Glomerular visceral epithelial cell (primary cell): Measurements from ENCODE around the gene SLC6A3.
A peak's percentile ranks its signal among the peaks of the same experiment; 100 is the strongest.

Experiments
- DNase-seq: peaks from one replicate; pipeline ENCODE4 v3.0.0-alpha.2; 2016; ENCODE audit errors: extremely low spot score

Gene SLC6A3

GRCh38 chr5:1388383-1388967 lies 56.8 kb downstream of the SLC6A3 start:
- no peak for DNase-seq

DNA sequence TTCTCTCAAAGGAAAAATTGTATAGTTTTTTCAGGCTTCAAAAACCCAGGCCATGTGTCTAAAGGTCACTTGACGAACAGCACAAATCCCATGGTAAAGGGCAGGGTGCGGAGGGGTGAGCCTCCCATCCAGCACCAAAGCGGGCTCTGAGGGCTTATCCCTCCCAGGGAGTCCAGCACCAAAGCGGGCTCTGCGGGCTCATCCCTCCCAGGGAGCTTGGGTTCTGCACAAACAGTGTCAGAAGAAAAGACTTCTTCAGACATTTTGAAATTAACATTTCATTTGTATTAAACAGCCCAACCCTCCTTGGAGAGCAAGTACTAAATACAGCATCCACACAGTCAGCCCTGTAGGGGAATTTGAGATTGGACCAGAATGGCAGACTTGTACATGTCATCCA lies 57.4 kb downstream of the SLC6A3 start:
- DNase-seq: no peak

- no peak for DNase-seq
These were observed 58.0 kb downstream of the SLC6A3 start for GRCh38 chr5:1387059-1387755.

- peak; percentile 33 for DNase-seq
These were observed 58.9 kb downstream of the SLC6A3 start for GRCh38 chr5:1386274-1386717.

GRCh38 chr5:1385395-1386273 lies 59.6 kb downstream of the SLC6A3 start:
- peak; percentile 57 for DNase-seq

DNA sequence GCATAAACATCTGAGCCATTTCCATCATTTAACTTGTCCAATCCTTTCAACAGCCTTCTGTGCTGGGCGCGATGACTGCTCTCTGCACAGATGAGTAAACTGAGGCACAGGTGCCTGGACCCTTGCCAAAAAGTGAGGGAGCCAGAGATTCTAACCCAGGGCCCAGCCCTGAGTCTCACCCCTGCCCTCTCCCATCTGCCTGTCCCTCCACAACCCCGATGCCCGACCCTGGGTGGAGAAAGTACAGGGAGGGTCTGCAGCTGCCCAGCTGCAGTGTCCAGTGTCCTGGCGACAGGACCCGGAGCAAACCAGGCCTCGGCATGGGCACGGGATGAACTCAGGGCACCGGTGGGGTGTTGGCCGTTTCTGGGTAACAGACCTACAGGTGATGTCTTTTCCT lies 60.7 kb downstream of the SLC6A3 start:
- no peak for DNase-seq

DNA sequence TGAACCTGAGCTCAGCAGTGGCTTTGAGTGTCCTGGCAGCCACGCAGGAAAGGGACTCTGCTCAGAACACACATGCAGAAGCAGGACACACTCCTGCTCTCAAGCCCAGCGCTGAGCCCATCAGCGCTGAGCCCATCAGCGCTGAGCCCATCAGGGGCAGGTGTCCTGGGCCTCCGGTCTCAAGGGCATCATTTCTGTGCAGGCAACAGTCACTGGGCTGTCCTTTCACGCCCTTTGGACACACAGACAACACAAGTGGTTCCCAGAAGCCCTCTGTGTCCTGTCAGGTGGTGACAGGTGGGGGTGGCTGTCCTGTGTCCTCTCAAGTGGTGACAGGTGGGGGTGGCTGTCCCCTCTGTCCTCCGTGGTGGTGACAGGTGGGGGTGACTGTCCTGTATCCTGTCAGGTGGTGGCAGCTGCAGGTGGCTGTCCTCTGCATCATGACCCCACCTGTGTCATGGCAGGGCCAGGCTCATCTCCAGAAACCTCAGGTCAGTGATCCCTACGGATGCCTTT lies 61.3 kb downstream of the SLC6A3 start:
- DNase-seq: no peak

- DNase-seq: no peak
These were observed 61.9 kb downstream of the SLC6A3 start for GRCh38 chr5:1383344-1383743.

DNA sequence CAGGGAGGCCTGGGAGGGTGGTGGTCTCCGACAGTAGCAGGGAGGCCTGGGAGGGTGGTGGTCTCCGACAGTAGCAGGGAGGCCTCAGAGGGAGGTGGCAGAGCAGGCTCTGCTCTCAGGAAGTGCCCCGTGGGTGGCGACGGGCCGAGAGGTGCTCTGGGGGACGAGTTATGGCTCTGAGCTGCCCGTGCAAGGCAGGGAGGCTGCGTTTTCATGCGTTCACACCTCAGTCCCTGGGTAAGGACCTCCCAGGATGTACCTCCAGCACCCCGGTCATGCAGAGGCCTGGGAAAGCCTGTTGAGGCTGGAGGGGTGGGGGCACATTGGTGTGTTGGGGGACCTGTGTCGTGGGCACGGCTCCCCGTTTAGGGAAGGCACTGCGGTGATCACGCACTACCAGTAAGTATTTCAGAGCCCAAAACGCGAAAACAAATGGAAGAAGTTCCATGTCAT lies 63.0 kb downstream of the SLC6A3 start:
- DNase-seq: no peak

DNA sequence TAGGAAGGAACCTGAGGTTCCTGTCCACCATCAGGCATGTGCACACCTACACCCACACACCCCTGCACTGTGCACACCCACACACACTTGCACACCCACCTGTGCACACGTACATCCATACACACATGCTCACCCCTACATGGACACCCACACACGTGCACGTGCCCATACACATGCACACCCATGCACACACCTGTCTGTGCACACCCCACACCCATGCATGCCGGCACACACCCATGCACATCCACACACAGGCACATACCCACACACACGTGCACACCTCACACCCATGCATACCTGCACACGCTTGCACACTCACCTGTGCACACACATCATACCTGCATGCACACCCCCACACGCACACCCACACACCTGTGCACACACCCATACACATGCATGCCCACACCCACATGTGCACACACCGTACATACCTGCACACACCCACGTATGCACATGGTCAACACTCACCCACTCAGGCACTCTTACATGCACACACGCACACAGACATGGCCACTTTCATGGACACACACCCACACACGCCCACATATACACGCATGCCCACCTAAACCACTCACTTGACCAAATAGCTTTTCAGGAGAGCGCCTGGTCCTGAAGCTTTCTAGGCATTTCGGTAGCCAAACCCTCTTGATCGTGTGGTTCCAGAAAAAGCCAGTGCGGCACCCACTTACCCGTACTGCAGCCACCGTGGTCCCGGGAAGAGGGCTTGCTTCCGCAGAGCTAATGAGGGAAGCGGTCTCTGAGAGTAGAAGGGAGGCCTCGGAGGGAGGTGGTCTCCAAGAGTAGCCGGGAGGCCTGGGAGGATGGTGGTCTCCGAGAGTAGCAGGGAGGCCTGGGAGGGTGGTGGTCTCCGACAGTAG lies 63.6 kb downstream of the SLC6A3 start:
- no peak for DNase-seq

DNA sequence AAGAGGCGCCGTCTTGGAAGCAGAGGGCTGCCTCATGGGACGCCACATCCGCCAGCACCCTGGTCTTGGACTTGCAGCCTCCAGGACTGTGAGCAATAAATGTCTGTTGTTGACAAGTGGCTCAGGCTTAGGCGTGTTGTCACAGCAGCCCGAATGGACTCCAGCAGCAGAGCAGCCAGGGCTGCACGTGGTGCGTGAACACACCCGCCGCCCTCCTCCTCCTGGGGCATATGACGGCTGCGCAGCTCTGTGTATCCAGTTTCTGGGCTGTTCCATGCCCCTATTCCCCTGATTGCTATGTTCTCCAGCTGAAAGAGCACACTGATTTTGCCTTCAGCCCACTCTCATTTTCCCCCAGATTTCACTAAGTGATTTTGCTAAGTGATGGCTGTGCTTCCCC lies 64.3 kb downstream of the SLC6A3 start:
- no peak for DNase-seq

DNA sequence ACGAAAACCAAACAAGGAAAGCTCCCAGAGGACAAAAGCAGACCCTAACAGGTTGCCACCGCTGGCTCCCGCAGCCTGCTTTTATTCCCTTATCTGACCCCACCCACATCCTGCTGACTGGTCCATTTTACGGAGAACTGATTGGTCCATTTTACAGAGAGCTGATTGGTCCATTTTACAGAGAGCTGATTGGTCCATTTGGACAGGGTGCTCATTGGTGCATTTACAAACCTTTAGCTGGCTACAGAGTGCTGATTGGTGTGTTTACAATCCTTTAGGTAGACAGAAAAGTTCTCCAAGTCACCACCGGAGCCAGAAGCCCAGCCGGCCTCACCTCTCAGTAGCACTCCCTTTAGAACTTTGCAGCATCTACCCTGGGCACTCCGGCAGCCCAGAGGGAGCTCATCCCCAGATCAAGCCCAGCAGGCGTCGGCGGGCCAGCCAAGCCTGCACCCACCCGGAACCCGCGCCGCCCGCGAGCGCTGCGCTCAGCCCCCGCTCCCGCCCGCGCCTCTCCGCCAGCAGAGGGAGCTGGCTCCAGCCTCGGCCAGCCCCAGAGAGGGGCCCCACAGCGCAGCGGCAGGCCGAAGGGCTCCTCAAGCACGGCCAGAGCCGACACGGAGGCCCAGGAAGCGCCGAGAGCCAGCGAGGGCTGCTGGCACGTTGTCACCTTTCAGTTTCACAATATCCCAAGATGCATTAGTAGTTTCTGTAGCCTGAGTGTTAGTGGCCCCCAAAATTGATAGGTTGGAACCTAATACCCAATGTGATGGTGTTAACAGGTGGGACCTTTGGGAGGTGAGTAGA lies 65.0 kb downstream of the SLC6A3 start:
- DNase-seq: peak; percentile 41

DNA sequence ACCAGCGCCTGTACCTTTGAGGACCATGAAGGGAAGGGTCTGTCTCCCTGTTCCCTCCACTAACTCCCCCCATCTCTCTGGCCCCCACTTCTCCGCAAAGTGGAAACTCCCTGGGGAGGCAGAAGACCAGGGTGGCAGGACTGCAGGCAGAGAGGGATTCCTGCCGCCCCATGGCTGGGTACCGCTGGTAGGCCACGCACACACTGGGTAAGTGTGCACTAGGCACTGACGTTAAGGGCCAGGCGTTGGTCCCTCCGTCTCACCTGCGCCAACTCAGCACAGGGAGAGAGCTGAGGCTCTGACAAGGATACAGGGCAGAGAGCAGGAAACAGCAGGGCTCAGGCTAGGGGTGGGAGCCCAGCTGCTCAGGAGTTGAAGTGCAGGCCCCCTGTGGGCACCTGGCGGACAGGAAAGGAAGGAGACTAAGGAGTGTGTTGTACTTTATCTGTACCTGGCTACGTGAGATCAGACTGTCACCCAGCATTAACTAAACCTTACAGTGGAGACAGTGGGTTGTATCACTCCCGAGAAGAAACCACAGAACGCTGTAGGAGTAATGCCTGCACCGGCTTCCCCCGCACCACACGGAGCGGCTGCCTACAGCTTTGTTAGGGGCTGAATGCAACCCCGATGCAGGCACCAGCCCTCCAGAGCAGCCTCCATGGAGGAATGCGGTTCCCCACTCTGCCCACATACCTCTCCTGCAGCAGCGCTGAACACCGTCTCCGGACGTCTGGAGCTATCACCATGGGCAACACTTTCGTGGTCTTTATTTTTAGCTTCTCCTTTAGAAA lies 66.2 kb downstream of the SLC6A3 start:
- DNase-seq: no peak

- DNase-seq: no peak
These were observed 67.1 kb downstream of the SLC6A3 start for GRCh38 chr5:1378096-1378495.

GRCh38 chr5:1376981-1377380 lies 68.3 kb downstream of the SLC6A3 start:
- no peak for DNase-seq

DNA sequence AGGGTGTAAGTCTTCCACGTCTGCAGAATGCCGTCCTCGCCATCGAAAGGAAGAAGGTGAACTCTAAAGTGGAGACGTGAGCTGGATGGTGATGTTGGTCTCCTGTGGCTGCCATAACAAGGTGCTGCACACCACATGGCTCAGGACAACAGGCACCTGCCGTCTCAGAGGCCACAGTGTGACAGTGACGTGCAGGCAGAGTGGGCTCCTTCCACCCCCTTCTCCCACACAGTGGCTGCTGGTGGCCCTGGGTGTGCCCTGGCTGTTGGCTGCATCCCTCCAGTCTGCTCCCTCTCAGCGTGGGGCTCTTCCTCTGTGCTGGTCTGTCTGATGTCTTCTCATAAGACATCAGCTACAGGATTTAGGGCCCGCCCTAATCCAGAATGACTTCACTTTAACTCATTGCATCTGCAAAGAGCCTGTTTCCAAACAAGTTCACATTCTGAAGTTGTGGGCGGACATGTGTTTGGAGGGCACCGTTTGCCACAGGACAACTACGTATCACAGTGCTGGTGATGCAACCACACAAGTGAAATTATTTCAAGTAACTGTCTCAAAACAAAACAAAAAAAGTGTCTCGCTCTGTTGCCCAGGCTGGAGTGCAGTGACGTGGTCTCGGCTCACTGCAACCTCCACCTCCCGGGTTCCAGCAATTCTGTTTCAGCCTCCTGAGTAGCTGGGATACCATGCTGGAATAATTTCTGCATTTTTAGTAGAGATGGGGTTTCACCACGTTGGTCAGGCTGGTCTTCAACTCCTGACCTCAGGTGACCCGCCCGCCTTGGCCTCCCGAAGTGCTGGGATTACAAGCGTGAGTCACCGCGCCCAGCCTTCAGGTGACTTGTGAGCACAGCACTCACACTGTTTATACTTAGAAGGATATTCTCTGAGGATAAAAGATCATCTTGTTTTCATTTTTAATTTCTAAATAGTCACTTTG lies 69.1 kb downstream of the SLC6A3 start:
- DNase-seq: peak; percentile 9

DNA sequence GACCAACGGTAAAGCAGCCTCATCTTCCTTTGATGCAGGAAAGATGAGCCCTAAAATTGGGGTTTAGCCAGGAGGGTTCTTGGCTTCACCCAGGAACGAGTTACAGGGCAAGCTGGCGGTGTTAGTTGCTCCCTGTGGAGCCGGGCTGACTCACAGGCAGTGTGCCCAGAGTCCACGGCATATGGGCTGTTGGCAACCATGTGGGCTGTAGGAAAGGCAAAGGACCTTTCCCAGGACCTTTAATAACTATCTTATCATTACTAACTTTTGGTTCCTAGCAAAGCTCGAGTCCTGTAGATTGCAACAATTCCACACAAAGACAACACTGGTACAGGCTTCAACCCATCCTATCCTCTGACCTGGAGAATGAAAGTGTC lies 70.6 kb downstream of the SLC6A3 start:
- no peak for DNase-seq

- no peak for DNase-seq
These were observed 71.1 kb downstream of the SLC6A3 start for GRCh38 chr5:1374030-1374678.
